ENCODE data around the gene STARD3NL. TPM values are rescaled to one million over a fixed set of nuclear protein-coding genes. Genes with fewer than 3 reads are reported as not detected.

STARD3NL gene
- total RNA-seq, 1 experiment from 2014 or later = 24.5 TPM

GRCh38 chr7:38138171-38138570, 39.9 kb upstream of the STARD3NL start:
- Mint-ChIP-seq H3K4me3 (ENCODE audit: unreplicated experiment) (no peak overlapping the region), H3K27me3 (ENCODE audit: insufficient read depth, unreplicated experiment) (peaks cover 54% of the 10 kb centered on the region), H3K4me1 (ENCODE audit: insufficient read depth, unreplicated experiment) (no peaks in the 10 kb centered on the region), H3K36me3 (ENCODE audit: insufficient read depth, unreplicated experiment) (no peaks in the 10 kb centered on the region), H3K9me3 (ENCODE audit: unreplicated experiment) (no peaks in the 10 kb centered on the region), H3K27ac (ENCODE audit: low read depth, unreplicated experiment) (no peak overlapping the region)
- TF ChIP-seq CTCF (IDR thresholded peaks at IDR 0.05; ENCODE audit: unreplicated experiment) = no peak
- no peak for DNase-seq (ENCODE audit: unreplicated experiment)
- CTCF ChIA-PET = no interaction called here
- POLR2A ChIA-PET = no interaction called here
- intact Hi-C loops (cut with micrococcal nuclease) = no loop called here
- no TSS peak for BruUV-seq (replicated peaks)

- no TSS peak for BruUV-seq (replicated peaks)
- ChIA-PET POLR2A (interaction anchor here (0.6 kb wide), 1 partner anchor 16 kb away, joined by 4 read pairs; no protein-coding TSS in a partner anchor), CTCF (interaction anchor here (0.9 to 2.3 kb wide), 3 partner anchors 11 to 82 kb away, joined by 3 to 10 read pairs (median 4); no protein-coding TSS in a partner anchor)
- no peak for TF ChIP-seq CTCF (IDR thresholded peaks at IDR 0.05; ENCODE audit: unreplicated experiment)
- Mint-ChIP-seq H3K4me1 (ENCODE audit: insufficient read depth, unreplicated experiment) (no peaks in the 10 kb centered on the region), H3K27me3 (ENCODE audit: insufficient read depth, unreplicated experiment) (peaks cover 48% of the 10 kb centered on the region), H3K4me3 (ENCODE audit: unreplicated experiment) (no peak overlapping the region), H3K27ac (ENCODE audit: low read depth, unreplicated experiment) (no peak overlapping the region), H3K36me3 (ENCODE audit: insufficient read depth, unreplicated experiment) (no peaks in the 10 kb centered on the region), H3K9me3 (ENCODE audit: unreplicated experiment) (no peaks in the 10 kb centered on the region)
- intact Hi-C loops (cut with micrococcal nuclease) = no loop called here
- DNase-seq (ENCODE audit: unreplicated experiment) = no peak
These were observed 36.9 kb upstream of the STARD3NL start for GRCh38 chr7:38141187-38141586.

GRCh38 chr7:38142736-38143135, 35.3 kb upstream of the STARD3NL start:
- no peaks in the 10 kb centered on the region for H3K4me1 Mint-ChIP-seq (ENCODE audit: insufficient read depth, unreplicated experiment)
- BruUV-seq (replicated peaks) = no TSS peak
- intact Hi-C loops (cut with micrococcal nuclease) = no loop called here
- no peaks in the 10 kb centered on the region for H3K9me3 Mint-ChIP-seq (ENCODE audit: unreplicated experiment)
- POLR2A ChIA-PET = no interaction called here
- DNase-seq (ENCODE audit: unreplicated experiment) = no peak
- CTCF ChIA-PET = interaction anchor here (0.6 to 2.3 kb wide), 3 partner anchors 35 to 80 kb away, joined by 3 to 10 read pairs (median 4); no protein-coding TSS in a partner anchor
- peaks cover 48% of the 10 kb centered on the region for H3K27me3 Mint-ChIP-seq (ENCODE audit: insufficient read depth, unreplicated experiment)
- no peak overlapping the region for H3K27ac Mint-ChIP-seq (ENCODE audit: low read depth, unreplicated experiment)
- no peak overlapping the region for H3K4me3 Mint-ChIP-seq (ENCODE audit: unreplicated experiment)
- H3K36me3 Mint-ChIP-seq (ENCODE audit: insufficient read depth, unreplicated experiment) = no peaks in the 10 kb centered on the region
- no peak for TF ChIP-seq CTCF (IDR thresholded peaks at IDR 0.05; ENCODE audit: unreplicated experiment)

GRCh38 chr7:38147005-38147404, 31.0 kb upstream of the STARD3NL start:
- Mint-ChIP-seq H3K4me3 (ENCODE audit: unreplicated experiment) (no peak overlapping the region), H3K27ac (ENCODE audit: low read depth, unreplicated experiment) (no peak overlapping the region), H3K9me3 (ENCODE audit: unreplicated experiment) (peaks cover 8% of the 10 kb centered on the region), H3K27me3 (ENCODE audit: insufficient read depth, unreplicated experiment) (peaks cover 83% of the 10 kb centered on the region), H3K36me3 (ENCODE audit: insufficient read depth, unreplicated experiment) (no peaks in the 10 kb centered on the region), H3K4me1 (ENCODE audit: insufficient read depth, unreplicated experiment) (no peaks in the 10 kb centered on the region)
- BruUV-seq (replicated peaks) = no TSS peak
- ChIA-PET CTCF (interaction anchor here (0.6 to 1.5 kb wide), 5 partner anchors 37 to 1365 kb away, joined by 3 to 4 read pairs (median 3); no protein-coding TSS in a partner anchor), POLR2A (no interaction called here)
- intact Hi-C loops (cut with micrococcal nuclease) = no loop called here
- TF ChIP-seq CTCF (IDR thresholded peaks at IDR 0.05; ENCODE audit: unreplicated experiment) = no peak
- DNase-seq (ENCODE audit: unreplicated experiment) = no peak
